Hematopoietic multipotent progenitor cell treated with erythropoietin and hydrocortisone succinate and interleukin-3 and kit ligand, for 17 days (in vitro differentiated cells): ENCODE measurements around the gene ACP7.
"Not testable (repeated sequence)": the region's sequence is repeated elsewhere in the genome, so short reads cannot be mapped to it uniquely, and the experiment has no call there.

Experiments
- DNase-seq: peaks from one replicate; pipeline ENCODE4 v3.0.0-alpha.2; 2015; ENCODE audit warnings: low spot score

ACP7 gene

GRCh38 chr19:39106194-39106593, 22.0 kb downstream of the ACP7 start:
- no peak for DNase-seq

DNA sequence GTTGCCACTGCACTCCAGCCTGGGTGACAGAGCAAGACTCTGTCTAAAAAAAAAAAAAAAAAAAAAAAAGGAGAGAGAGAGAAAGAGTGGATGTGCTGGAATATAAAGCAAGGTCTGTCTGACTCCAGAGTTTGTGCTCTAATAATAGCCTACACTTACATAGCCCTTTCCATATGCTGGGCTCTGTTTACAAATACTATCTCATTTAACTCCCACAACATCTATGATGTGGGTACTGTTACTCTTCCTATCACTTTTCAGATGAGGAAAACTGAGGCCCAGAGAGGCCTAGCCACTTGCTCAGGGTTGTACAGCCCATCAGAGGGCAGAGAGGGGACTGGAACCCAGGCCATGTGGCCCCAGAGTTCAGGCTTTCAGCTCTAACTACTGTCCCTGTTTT, 25.5 kb downstream of the ACP7 start:
- DNase-seq = no peak

GRCh38 chr19:39110263-39110967, 26.2 kb downstream of the ACP7 start:
- DNase-seq = peak; percentile 65

- no peak for DNase-seq
Observed at GRCh38 chr19:39111593-39112199, 27.5 kb downstream of the ACP7 start.

DNA sequence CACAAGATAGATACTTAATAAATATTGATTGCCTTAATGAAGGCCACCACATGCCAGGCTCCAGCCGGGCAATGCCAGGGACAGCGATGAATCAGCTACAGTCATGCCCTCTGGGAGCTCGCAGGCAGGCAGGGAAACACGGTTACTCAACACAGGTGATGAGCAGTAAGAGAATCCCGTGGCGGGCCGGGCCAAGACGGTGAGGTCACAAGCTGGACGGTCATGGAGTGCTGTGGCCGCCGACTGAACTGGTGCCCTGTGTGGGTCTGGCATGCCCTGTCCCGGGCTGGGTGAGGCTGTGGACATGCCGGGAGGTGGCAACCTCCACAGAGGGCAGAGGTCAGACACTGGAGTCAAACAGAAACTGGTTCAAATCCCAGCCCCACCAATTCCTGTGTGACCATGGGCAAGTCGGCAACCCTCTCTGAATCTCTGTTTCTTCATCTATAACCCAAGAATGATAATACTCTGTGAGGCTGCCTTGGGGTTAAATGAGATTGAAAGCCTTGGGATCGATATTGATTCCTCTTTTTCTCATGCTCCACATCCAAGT, 28.2 kb downstream of the ACP7 start:
- DNase-seq = no peak

DNA sequence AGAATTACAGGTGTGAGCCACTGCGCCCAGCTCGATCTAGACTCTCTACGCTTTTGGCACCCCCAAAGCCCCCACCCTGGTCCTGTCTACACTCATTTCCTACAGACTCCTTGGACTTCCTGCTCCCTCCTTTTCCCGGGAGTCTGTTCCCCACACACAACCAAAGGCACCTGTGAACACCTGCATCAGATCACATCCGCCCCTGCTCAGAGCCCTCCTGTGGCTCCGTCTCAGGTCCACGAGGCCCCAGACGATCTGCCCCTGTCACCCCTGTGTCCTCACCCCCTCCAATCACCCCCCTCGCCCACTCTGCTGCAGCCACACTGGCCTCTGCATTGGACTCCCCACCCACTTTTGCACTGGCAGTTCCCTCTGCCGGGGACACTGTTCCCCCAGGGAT, 29.0 kb downstream of the ACP7 start:
- DNase-seq = no peak

- no peak for DNase-seq
Observed at GRCh38 chr19:39115105-39115847, 31.1 kb downstream of the ACP7 start.

DNA sequence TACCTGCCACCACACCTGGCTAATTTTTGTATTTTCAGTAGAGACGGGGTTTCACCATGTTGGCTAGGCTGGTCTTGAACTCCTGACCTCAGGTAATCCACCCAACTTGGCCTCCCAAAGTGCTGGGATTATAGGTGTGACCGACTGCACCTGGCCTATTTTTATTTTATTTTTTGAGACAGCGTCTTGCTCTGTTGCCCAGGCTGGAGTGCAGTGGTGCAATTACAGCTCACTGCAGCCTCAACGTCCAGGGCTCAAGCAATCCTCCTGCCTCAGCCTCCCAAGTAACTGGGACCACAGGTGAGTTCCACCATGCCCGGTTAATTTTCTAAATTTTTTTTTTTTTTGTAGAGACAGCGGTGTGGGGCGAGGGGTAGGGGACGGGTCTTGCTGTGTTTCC, 32.9 kb downstream of the ACP7 start:
- DNase-seq = not testable (repeated sequence)

DNA sequence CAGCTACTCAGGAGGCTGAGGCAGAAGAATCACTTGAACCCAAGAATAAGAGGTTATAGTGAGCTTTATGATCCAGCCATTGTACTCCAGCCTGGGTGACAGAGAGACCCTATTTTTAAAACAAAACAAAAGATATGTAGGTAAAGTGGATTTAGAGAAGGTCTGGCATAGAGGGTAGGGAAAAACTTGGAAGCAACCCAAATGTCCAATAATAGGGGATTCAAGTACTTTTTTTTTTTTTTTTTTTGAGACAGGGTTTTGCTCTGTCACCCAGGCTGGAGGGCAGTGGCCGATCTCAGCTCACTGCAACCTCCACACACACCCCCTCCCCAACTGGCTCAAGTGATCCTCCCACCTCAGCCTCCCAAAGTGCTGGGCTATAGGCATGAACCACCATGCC, 35.7 kb downstream of the ACP7 start:
- no peak for DNase-seq

DNA sequence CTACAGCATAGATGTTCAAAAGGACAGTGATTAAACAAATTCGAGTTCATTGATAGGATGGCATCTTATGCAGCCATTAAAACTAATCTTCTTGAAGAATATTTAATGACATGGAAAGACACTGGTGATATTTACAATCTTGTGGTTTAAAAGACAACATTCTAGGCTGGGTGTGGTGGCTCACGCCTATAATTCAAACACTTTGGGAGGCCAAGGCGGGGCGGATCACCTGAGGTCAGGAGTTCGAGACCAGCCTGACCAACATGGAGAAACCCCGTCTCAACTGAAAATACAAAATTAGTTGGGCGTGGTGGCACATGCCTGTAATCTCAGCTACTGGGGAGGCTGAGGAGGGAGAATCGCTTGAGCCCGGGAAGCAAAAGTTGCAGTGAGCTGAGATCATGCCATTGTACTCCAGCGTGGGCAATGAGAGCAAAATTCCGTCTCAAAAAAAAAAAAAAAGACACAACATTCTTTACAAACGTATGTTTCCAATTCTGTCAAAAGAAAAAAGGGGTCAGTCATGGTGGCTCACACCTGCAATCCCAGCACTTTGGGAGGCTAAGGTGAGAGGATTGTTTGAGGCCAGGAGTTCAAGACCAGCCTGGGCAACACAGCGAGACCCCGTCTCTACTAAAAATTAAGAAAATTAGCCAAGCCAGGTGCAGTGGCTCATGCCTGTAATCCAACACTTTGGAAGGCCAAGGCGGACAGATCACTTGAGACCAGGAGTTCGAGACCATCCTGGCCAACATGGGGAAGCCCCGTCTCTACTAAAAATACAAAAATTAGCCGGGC, 39.0 kb downstream of the ACP7 start:
- no peak for DNase-seq

DNA sequence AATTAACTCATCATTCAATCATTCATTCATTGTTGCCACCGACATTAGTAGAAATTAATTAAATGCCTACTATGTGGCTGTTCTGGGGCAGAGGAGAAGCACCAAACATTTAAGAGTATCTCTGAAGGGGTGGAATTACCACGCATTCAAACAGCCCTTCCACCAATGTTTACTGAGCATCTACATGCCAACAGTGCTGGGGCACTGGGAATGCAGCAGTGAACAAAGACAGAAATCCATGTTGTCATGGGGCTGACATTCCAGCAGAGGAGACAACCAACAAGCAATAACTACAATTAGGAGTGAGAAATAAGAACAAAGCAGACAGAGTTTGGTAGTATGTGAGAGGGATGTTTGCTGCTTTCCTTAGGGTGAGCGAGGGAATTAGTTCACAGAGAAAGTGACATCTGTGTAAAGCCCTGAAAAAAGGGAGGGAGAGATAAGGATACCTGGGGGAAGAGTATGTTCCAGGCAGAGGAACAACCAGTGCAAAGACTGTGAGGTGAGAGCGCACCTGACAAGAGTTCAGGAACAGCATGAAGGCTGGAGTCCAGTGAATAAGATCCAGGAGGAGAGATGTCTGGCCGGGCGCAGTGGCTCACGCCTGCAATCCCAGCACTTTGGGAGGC, 40.1 kb downstream of the ACP7 start:
- no peak for DNase-seq

GRCh38 chr19:39125199-39125553, 41.0 kb downstream of the ACP7 start:
- DNase-seq = no peak

- DNase-seq = peak; percentile 96
Observed at GRCh38 chr19:39125554-39126311, 41.6 kb downstream of the ACP7 start, which contains the start of gene PAK4. PAK4 (plus strand) TSS chr19:39125786; CDS start chr19:39169554, 43,768 bp downstream.

DNA sequence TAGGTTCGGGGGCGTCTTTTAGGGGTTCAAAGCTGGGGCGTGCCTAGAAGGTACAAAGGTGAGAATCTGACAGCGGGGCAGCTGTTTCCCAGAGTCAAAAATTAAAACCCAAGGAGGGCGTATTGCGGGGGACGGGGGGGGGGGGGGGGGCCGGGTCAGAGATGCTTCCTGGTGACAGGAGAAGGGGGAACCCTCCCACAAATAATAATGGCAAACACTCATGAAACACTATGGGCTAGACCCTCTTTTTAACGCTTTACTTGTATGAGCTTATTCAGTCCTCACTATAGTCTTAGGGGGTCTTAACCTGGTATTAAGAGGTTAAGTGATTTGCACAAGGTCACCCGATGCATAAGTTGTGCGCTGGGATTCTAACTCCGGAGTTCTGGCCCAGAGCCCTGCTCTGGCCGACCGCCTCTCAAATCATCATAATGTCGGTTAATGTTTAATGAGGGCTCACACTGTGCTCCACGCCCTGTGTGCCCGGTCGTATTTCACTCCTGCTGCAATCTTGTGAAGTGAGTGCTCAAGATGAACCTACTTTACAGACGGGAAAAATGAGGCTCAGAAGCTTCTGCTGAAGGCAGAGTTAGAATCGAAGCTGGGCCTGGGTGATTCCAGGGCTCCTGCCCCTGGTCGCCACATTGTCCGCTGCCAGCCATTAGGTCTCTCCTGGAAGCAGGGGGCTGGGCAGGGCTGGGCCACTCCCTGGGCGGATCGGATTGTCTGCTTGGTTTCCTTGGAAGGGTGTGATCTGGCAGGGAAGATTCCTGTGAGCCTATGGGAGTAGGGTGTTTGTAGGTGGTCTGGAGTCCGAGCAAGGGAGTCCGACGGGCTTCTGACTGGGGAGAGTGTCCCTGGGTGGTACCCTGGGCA, 42.4 kb downstream of the ACP7 start:
- no peak for DNase-seq

DNA sequence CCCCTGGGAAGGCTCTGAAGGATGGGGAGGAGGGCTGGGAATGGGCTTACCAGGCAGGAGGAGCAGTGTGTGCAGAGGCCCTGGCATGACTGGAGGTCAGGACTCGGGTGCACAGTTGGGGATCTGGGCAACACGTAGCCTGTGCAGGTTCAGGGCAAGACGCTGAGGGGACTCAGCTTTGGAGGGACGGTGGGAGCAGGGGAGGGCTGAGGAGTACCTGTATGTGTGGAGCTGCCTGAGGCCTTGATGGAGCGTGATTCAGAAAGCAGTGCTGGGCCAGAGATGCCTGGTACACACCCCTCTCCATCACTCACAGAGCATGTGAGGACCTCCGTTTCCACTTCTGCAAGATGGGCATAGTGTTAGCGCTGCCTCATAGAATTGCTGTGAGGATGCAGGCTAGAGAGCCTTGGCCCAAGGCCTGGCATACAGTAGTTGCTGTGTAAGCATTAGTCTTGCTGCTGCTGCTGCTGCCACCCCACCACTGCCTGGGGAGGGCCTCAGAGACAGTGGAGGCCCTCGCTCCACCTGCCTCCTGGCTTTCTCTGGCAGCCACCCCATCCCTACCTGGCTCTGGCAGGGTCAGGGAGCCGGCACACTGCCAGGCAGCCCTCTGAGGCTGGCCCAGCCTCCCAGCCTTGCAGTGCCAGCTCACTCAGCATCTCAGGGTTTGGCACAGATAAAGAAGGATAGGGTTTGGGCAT, 43.8 kb downstream of the ACP7 start:
- no peak for DNase-seq

GRCh38 chr19:39128516-39129079, 44.4 kb downstream of the ACP7 start:
- DNase-seq = no peak

GRCh38 chr19:39129116-39129515, 44.9 kb downstream of the ACP7 start:
- no peak for DNase-seq

DNA sequence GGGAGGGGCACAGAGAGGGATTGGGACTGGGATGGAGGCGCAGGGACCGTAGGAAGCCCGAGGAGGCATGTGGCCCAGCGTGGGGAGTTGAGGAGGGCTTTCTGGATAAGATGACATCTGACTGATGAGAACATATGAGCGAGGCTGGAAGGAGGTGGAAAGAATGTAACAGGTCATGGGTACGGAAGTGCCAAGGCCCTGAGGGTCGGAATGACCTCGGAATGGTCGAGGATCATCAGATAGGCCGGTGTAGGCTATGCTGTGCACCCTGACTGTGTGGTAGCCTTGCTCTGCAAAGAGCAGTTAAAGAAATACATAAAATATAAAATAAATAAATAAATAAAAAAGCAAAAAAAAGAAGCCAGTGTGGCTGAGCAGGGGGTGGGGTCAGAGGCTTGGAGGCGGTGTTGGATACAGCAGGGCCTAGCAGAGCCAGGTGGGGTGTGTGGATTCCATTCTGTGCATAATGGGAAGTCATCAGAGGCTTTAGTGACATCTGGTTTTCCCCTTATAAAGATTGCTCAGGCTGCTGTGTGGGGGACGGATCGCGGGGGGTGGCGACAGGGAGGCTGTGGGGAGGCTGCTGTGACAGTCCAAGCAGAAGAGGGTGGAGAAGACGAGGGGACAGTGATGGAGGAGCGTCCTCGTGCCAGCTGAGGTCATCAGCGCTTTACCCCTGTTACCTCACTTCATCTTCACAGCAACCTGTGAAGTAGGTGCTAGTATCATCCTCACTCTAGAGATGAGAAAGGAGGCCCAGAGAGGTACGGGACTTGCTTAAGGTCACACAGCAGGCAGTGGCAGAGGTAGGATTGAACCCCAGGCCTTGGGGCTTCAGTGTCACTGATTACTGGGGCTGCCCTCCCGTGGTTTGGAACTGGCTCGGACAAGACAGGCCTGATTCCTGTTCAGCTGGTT, 46.4 kb downstream of the ACP7 start:
- DNase-seq = no peak
